Prostate gland (tissue), 2 donors: Measurements from ENCODE around the gene TXN2.

Experiments used
- CTCF ChIP-seq, 4 experiments: fragments of 200-600 bp in 2 of 4; fragments of 450-650 bp in 2 of 4; sonication (generic) in 2 of 4; IDR thresholded peaks; 1 replicate in 3 of 4; 2 replicates in 1 of 4; pipeline ENCODE4 v1.5.1; 2016 to 2019; ENCODE audit warnings: antibody characterized with exemption in 4 of 4, mild to moderate bottlenecking in 2 of 4, moderate library complexity in 2 of 4
- POLR2A ChIP-seq: fragments of 450-650 bp; IDR thresholded peaks from one replicate; pipeline ENCODE4 v1.6.1; 2016; ENCODE audit warnings: antibody characterized with exemption, mild to moderate bottlenecking
- POLR2AphosphoS5 ChIP-seq: sonication (generic); formaldehyde crosslinking; IDR thresholded peaks from one replicate; pipeline ENCODE4 v1.6.1; 2017; ENCODE audit warnings: antibody characterized with exemption

GRCh38 chr22:36493690-36494110 lies 12.3 kb upstream of the TXN2 start:
- no peak for TF ChIP-seq CTCF (IDR thresholded peaks at IDR 0.05)
- no peak for TF ChIP-seq POLR2A
- no peak for TF ChIP-seq POLR2AphosphoS5
